ENCODE data around the gene CRB2.

Gene CRB2

DNA sequence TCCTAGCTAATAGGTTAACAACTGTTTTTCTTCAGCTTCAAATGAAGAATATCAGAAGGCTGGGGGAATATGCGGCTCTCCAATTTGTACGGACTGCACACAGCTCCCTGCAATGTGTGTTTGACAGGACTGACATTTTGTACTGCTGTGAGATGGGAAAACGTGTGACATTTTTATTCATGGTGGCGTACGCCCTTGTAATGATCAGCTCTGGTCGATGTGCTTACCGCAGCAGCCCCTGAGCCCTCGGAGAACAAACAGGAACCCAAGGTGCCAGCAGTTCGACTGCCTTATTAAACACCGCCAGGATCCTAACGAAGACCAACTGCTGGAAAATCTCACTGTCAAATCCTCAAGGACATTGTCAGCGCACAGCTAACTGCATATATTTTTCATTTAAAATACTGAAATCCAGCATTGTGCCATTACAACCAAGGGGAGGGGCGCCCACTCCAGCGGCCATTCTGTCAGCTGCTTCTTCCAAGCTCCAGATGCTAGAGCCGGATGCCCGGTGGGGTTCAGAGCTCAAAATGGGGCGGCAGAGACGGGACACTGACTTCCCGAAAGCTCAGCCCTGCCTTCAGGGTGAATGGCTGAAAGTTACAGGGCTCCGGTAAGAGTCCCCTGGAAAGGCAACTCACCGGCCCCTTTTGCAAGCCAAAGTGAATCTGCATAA is 66.8 kb downstream of the CRB2 start:
- DNase-seq (ENCODE audit: low spot score) = no peak

DNA sequence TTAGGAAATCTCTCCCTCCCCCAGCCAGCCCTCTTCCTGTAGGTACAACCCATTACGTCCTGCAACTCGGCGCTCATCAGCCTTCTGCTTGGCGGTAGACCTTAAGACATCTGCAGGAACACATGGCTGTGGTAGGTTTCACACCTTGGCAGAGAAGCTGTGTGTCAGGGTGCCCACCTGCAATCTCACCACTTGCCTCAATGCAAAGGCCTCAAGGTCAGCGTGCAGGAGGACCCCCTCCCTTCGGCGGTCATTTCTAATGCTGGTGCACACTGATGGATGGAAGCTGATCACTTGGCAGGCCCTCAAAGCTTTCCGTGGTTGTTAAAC is 67.3 kb downstream of the CRB2 start:
- no peak for DNase-seq (ENCODE audit: low spot score)

DNA sequence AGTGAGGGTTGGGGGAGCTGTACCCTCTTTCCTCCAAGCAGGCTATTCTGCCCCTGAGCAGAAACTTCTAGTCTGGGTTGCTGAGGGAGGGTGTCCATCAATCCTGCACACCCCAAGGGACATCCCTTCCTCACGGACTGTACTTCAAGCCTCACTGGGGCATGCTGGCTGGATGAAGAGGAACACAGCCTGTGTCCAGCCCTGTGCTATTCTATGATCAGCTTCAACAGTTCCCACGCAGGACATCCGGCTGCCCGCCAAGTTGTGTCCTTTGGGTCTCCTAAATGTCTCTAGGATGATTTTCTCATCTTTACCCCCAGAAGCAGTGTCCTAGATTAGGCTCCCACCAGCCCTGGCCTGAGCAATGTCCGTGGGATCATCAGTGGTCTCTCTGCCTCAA is 68.1 kb downstream of the CRB2 start:
- no peak for DNase-seq (ENCODE audit: low spot score)

DNA sequence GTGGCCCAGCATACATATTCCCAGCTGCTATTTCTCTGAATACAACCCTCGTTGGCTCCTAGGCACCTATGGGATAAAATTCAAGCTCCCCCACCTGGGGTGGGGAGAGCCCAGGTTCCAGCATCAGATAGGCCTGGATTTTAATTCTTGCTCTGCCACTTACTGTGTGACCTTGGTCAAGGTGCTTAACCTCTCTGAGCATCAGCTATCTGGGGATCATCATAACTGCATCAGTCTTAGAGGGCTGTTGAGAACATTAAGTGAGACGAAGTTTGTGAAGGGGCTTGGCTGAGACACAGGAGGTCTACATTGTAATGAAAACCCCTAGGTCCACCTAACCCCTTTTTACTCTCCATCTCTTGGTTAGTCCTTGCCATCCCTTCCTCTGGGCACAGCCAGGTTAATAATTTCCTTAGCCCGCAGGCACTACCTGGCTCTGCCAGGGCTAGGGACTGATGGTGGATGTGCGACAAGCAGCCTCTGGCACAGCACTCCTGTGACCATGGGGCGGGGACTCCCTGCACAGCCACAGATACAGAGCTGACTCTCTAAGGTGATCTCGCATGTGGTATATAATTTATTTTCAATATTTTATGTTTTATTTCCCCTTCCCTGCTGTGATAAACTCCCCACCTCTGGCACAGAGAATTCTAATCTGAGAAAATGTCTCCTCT is 68.7 kb downstream of the CRB2 start:
- DNase-seq (ENCODE audit: low spot score) = no peak

DNA sequence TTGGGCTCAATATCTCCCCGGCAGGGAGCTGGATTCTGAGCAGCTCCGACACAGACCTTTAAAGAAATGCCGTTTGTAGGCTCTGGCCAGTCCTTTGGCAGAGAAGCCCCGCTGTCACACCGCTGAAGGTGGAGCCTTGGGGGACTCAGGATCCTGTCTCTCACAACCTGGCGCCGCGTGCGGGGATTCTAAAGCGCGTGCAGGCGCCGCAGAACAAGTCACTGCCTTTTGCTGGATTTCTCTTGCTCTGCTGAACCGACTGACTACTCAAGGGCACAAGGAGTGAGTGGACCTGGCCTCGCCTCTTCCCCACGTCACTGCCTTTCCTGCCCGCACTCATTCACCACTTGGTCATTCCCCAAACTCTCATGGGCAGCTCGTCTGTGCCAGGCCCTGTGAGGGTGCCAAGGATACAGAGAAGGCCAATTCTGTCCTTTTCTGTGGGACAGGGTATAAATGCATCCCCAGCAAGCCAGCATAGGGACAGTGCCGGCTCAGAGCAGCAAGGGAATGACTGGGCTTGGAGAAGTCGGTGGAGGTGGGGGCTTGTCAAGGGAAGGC is 69.3 kb downstream of the CRB2 start:
- DNase-seq (ENCODE audit: low spot score) = no peak

DNA sequence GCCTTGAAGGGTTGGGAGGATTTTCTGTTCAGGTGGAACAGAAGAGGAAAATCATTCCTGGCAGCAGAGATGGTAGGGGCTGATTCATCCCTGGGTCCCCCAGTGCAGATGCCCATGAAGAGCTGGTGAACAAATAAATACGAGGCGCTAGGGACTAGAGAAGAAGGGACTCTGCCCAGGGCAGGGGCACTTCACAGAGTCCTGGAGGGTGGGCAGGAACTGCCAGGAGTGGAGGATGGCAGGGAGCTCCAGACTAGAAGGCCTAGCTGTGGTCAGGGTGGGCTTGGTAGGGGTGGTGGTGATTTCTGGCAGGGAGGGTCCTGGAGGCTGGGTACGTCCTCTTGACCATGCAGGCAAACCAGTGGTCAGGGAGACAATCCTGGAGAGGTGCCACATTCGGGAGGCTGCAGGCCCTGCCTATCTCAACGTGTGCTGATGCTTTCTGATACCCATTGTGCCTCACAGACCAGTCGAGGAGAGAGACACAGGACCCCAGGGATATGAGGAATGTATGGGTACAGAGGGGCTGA is 69.9 kb downstream of the CRB2 start:
- no peak for DNase-seq (ENCODE audit: low spot score)

DNA sequence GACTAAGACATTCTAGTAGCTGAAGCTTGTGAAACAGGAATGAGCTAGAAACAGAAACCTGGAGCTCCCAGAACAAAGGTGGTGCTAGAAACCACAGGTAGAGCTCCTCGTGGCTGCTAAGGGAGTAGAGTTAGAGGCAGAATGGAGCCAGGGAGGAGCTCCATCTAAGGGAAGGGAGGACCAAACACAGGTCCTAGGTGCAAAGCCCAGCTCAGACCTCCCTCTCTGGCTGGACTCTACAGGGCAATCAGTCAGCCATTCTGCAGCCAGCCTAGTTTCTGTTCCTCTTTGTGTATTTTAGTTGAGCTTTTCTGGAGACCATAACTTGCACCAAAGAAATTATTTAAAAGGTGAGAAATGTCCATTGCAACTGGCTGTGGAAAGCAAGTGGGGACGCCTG is 70.4 kb downstream of the CRB2 start:
- no peak for DNase-seq (ENCODE audit: low spot score)
